CD4-positive, alpha-beta memory T cell (primary cell): ENCODE measurements around the gene NCAPD2. TPM values are rescaled to one million over a fixed set of nuclear protein-coding genes. Genes with fewer than 3 reads are reported as not detected.

Experiments
- CTCF ChIA-PET: fragments of 350-600 bp; sonication (Branson Sonifier 250); formaldehyde crosslinking; loops from one replicate; lab custom pipeline; 2021; ENCODE audit warnings: inconsistent platforms; ENCODE audit not compliant: partially characterized antibody; lab: Charles Lee
- POLR2A ChIA-PET: fragments of 350-600 bp; sonication (Branson Sonifier 250); formaldehyde crosslinking; loops from one replicate; lab custom pipeline; 2021; ENCODE audit not compliant: partially characterized antibody; lab: Charles Lee
- DNase-seq, 5 donors: peaks; one replicate each; pipeline versions ENCODE4 v3.0.0 to v3.0.0-alpha.2; 2020 to 2022; ENCODE audit warnings: mixed read lengths in 1 of 5
- H3K27ac ChIP-seq: one replicate; pipeline ENCODE4 v1.7.0; 2013; ENCODE audit warnings: low read depth, low read length
- H3K27me3 ChIP-seq: 2 replicates; pipeline ENCODE4 v1.7.0; 2013; ENCODE audit warnings: mild to moderate bottlenecking, low read length, moderate library complexity; ENCODE audit not compliant: insufficient read depth
- H3K36me3 ChIP-seq: 2 replicates; pipeline ENCODE4 v1.7.0; 2013; ENCODE audit warnings: mild to moderate bottlenecking, low read length, moderate library complexity; ENCODE audit not compliant: insufficient read depth
- H3K4me1 ChIP-seq: 2 replicates; pipeline ENCODE4 v1.7.0; 2013; ENCODE audit warnings: mild to moderate bottlenecking, low read length, moderate library complexity; ENCODE audit not compliant: insufficient read depth
- H3K4me3 ChIP-seq, 2 donors: one replicate each; pipeline ENCODE4 v1.7.0; 2013; ENCODE audit warnings: low read length in 2 of 2, mild to moderate bottlenecking in 1 of 2
- H3K9me3 ChIP-seq, 2 donors: one replicate each; pipeline ENCODE4 v1.7.0; 2013; ENCODE audit warnings: low read length in 2 of 2, control low read depth in 1 of 2; ENCODE audit not compliant: control insufficient read depth in 1 of 2
- H3K27ac Mint-ChIP-seq, 7 donors: one replicate each; pipeline ENCODE4 v1.8.0; 2020 to 2021; ENCODE audit warnings: mixed read lengths in 7 of 7, mild to moderate bottlenecking in 6 of 7, inconsistent platforms in 3 of 7, moderate library complexity in 3 of 7
- H3K27me3 Mint-ChIP-seq, 2 donors: one replicate each; pipeline ENCODE4 v1.8.0; 2020 to 2021; ENCODE audit warnings: mixed read lengths in 2 of 2
- H3K36me3 Mint-ChIP-seq, 2 donors: one replicate each; pipeline ENCODE4 v1.8.0; 2020 to 2021; ENCODE audit warnings: mixed read lengths in 2 of 2, inconsistent platforms in 1 of 2, mild to moderate bottlenecking in 1 of 2
- H3K4me1 Mint-ChIP-seq, 4 donors: one replicate each; pipeline ENCODE4 v1.8.0; 2020 to 2021; ENCODE audit warnings: mixed read lengths in 4 of 4, mild to moderate bottlenecking in 1 of 4
- H3K4me3 Mint-ChIP-seq, 8 donors: one replicate each; pipeline ENCODE4 v1.8.0; 2020 to 2021; ENCODE audit warnings: mixed read lengths in 8 of 8, mild to moderate bottlenecking in 7 of 8, moderate library complexity in 6 of 8, inconsistent platforms in 3 of 8
- H3K9me3 Mint-ChIP-seq, 8 donors: one replicate each; pipeline ENCODE4 v1.8.0; 2020 to 2021; ENCODE audit warnings: mixed read lengths in 8 of 8, mild to moderate bottlenecking in 5 of 8, inconsistent platforms in 3 of 8, moderate library complexity in 1 of 8
- intact Hi-C: fragments of 100-400 bp; cut with micrococcal nuclease; formaldehyde crosslinking; loops from one replicate; pipeline ENCODE4 v1.15.1; 2023
- polyA plus RNA-seq, 2 donors: library from polyadenylated mRNA; unstranded; fragments of 300-500 nt; fragmentation: Illumina TruSeq; gene quantifications; one replicate each; pipeline ENCODE4 v1.2.3, GENCODE V29; 2021
- total RNA-seq, 2 experiments: library from RNA; stranded (reverse); gene quantifications; one replicate each; pipeline ENCODE4 v1.2.3, GENCODE V29; 2021

NCAPD2 gene
- total and polyA plus RNA-seq, 4 experiments from 2014 or later = 15.7 to 39.8 (median 33.6) TPM

- DNase-seq = no peak
- intact Hi-C loops = no loop called here
- Histone ChIP-seq H3K36me3 (peaks cover 62% of the 10 kb centered on the region), H3K27me3 (no peaks in the 10 kb centered on the region), H3K9me3 (no peaks in the 10 kb centered on the region), H3K4me3 (no peak overlapping the region), H3K4me1 (peaks cover 5% of the 10 kb centered on the region), H3K27ac (no peak overlapping the region)
- peaks cover 6 to 16% (median 7%) of the 10 kb centered on the region in 4 donors for H3K4me1 Mint-ChIP-seq
- no peak overlapping the region for H3K4me3 Mint-ChIP-seq
- POLR2A ChIA-PET = no interaction called here
- no peaks in the 10 kb centered on the region for H3K9me3 Mint-ChIP-seq
- H3K36me3 Mint-ChIP-seq = peaks cover 53 to 73% of the 10 kb centered on the region in 2 donors
- peak overlapping the region in 5 of 7 donors; percentile 1 to 66 (median 44) for H3K27ac Mint-ChIP-seq
- no peaks in the 10 kb centered on the region for H3K27me3 Mint-ChIP-seq
- CTCF ChIA-PET = interaction anchor here (1.3 to 1.7 kb wide), 2 partner anchors 17 kb away, joined by 3 to 4 read pairs; no protein-coding TSS in a partner anchor
Measured at GRCh38 chr12:6574576-6575295, 80.8 kb downstream of the NCAPD2 start.

DNA sequence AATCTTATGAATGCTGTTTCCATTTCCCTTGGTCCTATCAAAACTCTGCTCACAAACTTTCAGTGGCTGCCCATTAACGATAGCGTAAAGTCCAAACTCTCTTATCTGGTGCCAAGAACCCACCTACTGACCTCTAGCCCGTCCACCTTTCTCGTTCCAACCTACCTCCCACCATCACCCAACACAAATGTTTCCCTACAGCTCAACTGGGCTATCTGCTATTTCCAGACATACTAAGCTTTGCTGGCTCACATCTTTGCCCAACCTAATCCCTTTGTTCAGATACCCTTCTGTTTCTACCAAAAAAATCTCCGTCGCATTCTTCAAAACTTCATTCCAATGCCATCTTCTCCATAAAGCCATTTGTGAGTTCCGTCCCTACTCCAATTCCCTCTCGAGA lies 81.7 kb downstream of the NCAPD2 start:
- no peaks in the 10 kb centered on the region for H3K9me3 Mint-ChIP-seq
- H3K4me3 ChIP-seq = no peak overlapping the region
- H3K27ac Mint-ChIP-seq = peak overlapping the region in 6 of 7 donors; percentile 6 to 74 (median 48)
- peak overlapping the region in 1 of 8 donors; percentile 10 for H3K4me3 Mint-ChIP-seq
- H3K27ac ChIP-seq = no peak overlapping the region
- H3K4me1 Mint-ChIP-seq = peaks cover 0 to 7% (median 6%) of the 10 kb centered on the region in 4 donors
- no peaks in the 10 kb centered on the region for H3K9me3 ChIP-seq
- POLR2A ChIA-PET = no interaction called here
- intact Hi-C loops = no loop called here
- CTCF ChIA-PET = no interaction called here
- no peaks in the 10 kb centered on the region for H3K27me3 ChIP-seq
- H3K36me3 Mint-ChIP-seq = peaks cover 53 to 69% of the 10 kb centered on the region in 2 donors
- H3K4me1 ChIP-seq = no peaks in the 10 kb centered on the region
- H3K27me3 Mint-ChIP-seq = no peaks in the 10 kb centered on the region
- peaks cover 63% of the 10 kb centered on the region for H3K36me3 ChIP-seq
- no peak for DNase-seq

Other genes starting within 250 kb of the NCAPD2 start
- gene PLEKHG6, start 183.4 kb upstream of the NCAPD2 start, total RNA-seq = not detected
- under 1 TPM in 1 of 2 donors, not detected in 1; 0.22 TPM for gene PLEKHG6, start 183.4 kb upstream of the NCAPD2 start, polyA plus RNA-seq
- 10 to 100 TPM; 80.7 to 86.7 TPM for gene TNFRSF1A, start 152.0 kb upstream of the NCAPD2 start, total RNA-seq
- 10 to 100 TPM; 14.5 to 36.4 TPM for gene TNFRSF1A, start 152.0 kb upstream of the NCAPD2 start, polyA plus RNA-seq
- gene SCNN1A, start 118.5 kb upstream of the NCAPD2 start, total RNA-seq = 1 to 10 TPM in 1 of 2 experiments, under 1 TPM in 1; 0.67 to 1.3 TPM
- under 1 TPM; 0.24 to 0.53 TPM for gene SCNN1A, start 118.5 kb upstream of the NCAPD2 start, polyA plus RNA-seq
- gene LTBR, start 109.9 kb upstream of the NCAPD2 start, total RNA-seq = 1 to 10 TPM; 1.1 to 1.3 TPM
- not detected for gene LTBR, start 109.9 kb upstream of the NCAPD2 start, polyA plus RNA-seq
- 100 to 1,000 TPM; 117 to 124 TPM for gene CD27, start 49.1 kb upstream of the NCAPD2 start, total RNA-seq
- 100 to 1,000 TPM; 343 to 402 TPM for gene CD27, start 49.1 kb upstream of the NCAPD2 start, polyA plus RNA-seq
- gene TAPBPL, start 42.1 kb upstream of the NCAPD2 start, total RNA-seq = 10 to 100 TPM; 66.4 to 66.9 TPM
- 100 to 1,000 TPM; 102 to 116 TPM for gene TAPBPL, start 42.1 kb upstream of the NCAPD2 start, polyA plus RNA-seq
- gene VAMP1, start 23.4 kb upstream of the NCAPD2 start, total RNA-seq = 100 to 1,000 TPM in 1 of 2 experiments, 10 to 100 TPM in 1; 97.7 to 101 TPM
- 10 to 100 TPM; 10.3 to 12.1 TPM for gene VAMP1, start 23.4 kb upstream of the NCAPD2 start, polyA plus RNA-seq
- gene MRPL51, start 840 bp upstream of the NCAPD2 start, total RNA-seq = 10 to 100 TPM; 85.1 to 89.2 TPM
- 100 to 1,000 TPM; 199 to 205 TPM for gene MRPL51, start 840 bp upstream of the NCAPD2 start, polyA plus RNA-seq
- gene GAPDH, start 40.4 kb downstream of the NCAPD2 start, total RNA-seq = 100 to 1,000 TPM; 474 to 495 TPM
- gene GAPDH, start 40.4 kb downstream of the NCAPD2 start, polyA plus RNA-seq = 1,000 to 10,000 TPM; 1,831 to 2,185 TPM
- 10 to 100 TPM; 58.7 to 60.4 TPM for gene IFFO1, start 61.9 kb downstream of the NCAPD2 start, total RNA-seq
- 10 to 100 TPM in 1 of 2 donors, 1 to 10 TPM in 1; 3.7 to 12.5 TPM for gene IFFO1, start 61.9 kb downstream of the NCAPD2 start, polyA plus RNA-seq
- gene NOP2, start 74.2 kb downstream of the NCAPD2 start, total RNA-seq = 10 to 100 TPM; 87.6 to 87.7 TPM
- 10 to 100 TPM; 15.5 to 43.2 TPM for gene NOP2, start 74.2 kb downstream of the NCAPD2 start, polyA plus RNA-seq
- gene CHD4, start 113.3 kb downstream of the NCAPD2 start, total RNA-seq = 100 to 1,000 TPM; 246 to 255 TPM
- gene CHD4, start 113.3 kb downstream of the NCAPD2 start, polyA plus RNA-seq = 10 to 100 TPM; 13.3 to 64.6 TPM
- gene LPAR5, start 141.9 kb downstream of the NCAPD2 start, total RNA-seq = 10 to 100 TPM; 10.2 to 11.1 TPM
- 10 to 100 TPM in 1 of 2 donors, 1 to 10 TPM in 1; 5.4 to 11.9 TPM for gene LPAR5, start 141.9 kb downstream of the NCAPD2 start, polyA plus RNA-seq
- gene ACRBP, start 153.3 kb downstream of the NCAPD2 start, total RNA-seq = 10 to 100 TPM; 13.9 to 16.3 TPM
- under 1 TPM in 1 of 2 donors, not detected in 1; 0.25 TPM for gene ACRBP, start 153.3 kb downstream of the NCAPD2 start, polyA plus RNA-seq
- gene ING4, start 169.0 kb downstream of the NCAPD2 start, total RNA-seq = 10 to 100 TPM; 82.3 to 83.5 TPM
- 100 to 1,000 TPM in 1 of 2 donors, 10 to 100 TPM in 1; 73.0 to 122 TPM for gene ING4, start 169.0 kb downstream of the NCAPD2 start, polyA plus RNA-seq
- gene ZNF384, start 195.3 kb downstream of the NCAPD2 start, total RNA-seq = 10 to 100 TPM; 88.6 to 88.7 TPM
- 10 to 100 TPM; 14.4 to 45.8 TPM for gene ZNF384, start 195.3 kb downstream of the NCAPD2 start, polyA plus RNA-seq
- gene PIANP, start 206.7 kb downstream of the NCAPD2 start, total RNA-seq = 1 to 10 TPM; 1.3 to 1.5 TPM
- under 1 TPM; 0.61 to 0.69 TPM for gene PIANP, start 206.7 kb downstream of the NCAPD2 start, polyA plus RNA-seq
- 10 to 100 TPM; 36.9 to 37.7 TPM for gene COPS7A, start 229.9 kb downstream of the NCAPD2 start, total RNA-seq
- 10 to 100 TPM; 44.7 to 48.6 TPM for gene COPS7A, start 229.9 kb downstream of the NCAPD2 start, polyA plus RNA-seq